ENCODE measurements around the gene ACO2.

GRCh38 chr22:41561335-41561734, 92.4 kb downstream of the ACO2 start:
- TF ChIP-seq EP300 (IDR thresholded peaks at IDR 0.05; ENCODE audit: borderline replicate concordance in 1 of 2, low read depth in 1 of 2, low read length in 1 of 2) (no peak), ELF1 (IDR thresholded peaks at IDR 0.05) (no peak), SIN3A (IDR thresholded peaks at IDR 0.05; ENCODE audit: borderline replicate concordance, low read depth, low read length) (no peak), POLR2AphosphoS5 (IDR thresholded peaks at IDR 0.05; ENCODE audit: low read depth, low read length) (no peak), MXI1 (IDR thresholded peaks at IDR 0.05; ENCODE audit: low read depth, low read length) (no peak), SMC3 (IDR thresholded peaks at IDR 0.05; ENCODE audit: low read depth, low read length) (no peak), MAX (IDR thresholded peaks at IDR 0.05; ENCODE audit: low read depth) (no peak), MEF2A (IDR thresholded peaks at IDR 0.05; ENCODE audit: borderline replicate concordance, low read depth) (no peak), USF2 (IDR thresholded peaks at IDR 0.05; ENCODE audit: borderline replicate concordance, low read depth, low read length) (no peak)
- TF ChIP-seq, protein P1, sequence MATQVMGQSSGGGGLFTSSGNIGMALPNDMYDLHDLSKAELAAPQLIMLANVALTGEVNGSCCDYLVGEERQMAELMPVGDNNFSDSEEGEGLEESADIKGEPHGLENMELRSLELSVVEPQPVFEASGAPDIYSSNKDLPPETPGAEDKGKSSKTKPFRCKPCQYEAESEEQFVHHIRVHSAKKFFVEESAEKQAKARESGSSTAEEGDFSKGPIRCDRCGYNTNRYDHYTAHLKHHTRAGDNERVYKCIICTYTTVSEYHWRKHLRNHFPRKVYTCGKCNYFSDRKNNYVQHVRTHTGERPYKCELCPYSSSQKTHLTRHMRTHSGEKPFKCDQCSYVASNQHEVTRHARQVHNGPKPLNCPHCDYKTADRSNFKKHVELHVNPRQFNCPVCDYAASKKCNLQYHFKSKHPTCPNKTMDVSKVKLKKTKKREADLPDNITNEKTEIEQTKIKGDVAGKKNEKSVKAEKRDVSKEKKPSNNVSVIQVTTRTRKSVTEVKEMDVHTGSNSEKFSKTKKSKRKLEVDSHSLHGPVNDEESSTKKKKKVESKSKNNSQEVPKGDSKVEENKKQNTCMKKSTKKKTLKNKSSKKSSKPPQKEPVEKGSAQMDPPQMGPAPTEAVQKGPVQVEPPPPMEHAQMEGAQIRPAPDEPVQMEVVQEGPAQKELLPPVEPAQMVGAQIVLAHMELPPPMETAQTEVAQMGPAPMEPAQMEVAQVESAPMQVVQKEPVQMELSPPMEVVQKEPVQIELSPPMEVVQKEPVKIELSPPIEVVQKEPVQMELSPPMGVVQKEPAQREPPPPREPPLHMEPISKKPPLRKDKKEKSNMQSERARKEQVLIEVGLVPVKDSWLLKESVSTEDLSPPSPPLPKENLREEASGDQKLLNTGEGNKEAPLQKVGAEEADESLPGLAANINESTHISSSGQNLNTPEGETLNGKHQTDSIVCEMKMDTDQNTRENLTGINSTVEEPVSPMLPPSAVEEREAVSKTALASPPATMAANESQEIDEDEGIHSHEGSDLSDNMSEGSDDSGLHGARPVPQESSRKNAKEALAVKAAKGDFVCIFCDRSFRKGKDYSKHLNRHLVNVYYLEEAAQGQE (IDR thresholded peaks at IDR 0.05; ENCODE audit: low read depth, low read length), result no peak
- TF ChIP-seq, protein P2, sequence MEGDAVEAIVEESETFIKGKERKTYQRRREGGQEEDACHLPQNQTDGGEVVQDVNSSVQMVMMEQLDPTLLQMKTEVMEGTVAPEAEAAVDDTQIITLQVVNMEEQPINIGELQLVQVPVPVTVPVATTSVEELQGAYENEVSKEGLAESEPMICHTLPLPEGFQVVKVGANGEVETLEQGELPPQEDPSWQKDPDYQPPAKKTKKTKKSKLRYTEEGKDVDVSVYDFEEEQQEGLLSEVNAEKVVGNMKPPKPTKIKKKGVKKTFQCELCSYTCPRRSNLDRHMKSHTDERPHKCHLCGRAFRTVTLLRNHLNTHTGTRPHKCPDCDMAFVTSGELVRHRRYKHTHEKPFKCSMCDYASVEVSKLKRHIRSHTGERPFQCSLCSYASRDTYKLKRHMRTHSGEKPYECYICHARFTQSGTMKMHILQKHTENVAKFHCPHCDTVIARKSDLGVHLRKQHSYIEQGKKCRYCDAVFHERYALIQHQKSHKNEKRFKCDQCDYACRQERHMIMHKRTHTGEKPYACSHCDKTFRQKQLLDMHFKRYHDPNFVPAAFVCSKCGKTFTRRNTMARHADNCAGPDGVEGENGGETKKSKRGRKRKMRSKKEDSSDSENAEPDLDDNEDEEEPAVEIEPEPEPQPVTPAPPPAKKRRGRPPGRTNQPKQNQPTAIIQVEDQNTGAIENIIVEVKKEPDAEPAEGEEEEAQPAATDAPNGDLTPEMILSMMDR (IDR thresholded peaks at IDR 0.05), result no peak
- TF ChIP-seq, protein P3, sequence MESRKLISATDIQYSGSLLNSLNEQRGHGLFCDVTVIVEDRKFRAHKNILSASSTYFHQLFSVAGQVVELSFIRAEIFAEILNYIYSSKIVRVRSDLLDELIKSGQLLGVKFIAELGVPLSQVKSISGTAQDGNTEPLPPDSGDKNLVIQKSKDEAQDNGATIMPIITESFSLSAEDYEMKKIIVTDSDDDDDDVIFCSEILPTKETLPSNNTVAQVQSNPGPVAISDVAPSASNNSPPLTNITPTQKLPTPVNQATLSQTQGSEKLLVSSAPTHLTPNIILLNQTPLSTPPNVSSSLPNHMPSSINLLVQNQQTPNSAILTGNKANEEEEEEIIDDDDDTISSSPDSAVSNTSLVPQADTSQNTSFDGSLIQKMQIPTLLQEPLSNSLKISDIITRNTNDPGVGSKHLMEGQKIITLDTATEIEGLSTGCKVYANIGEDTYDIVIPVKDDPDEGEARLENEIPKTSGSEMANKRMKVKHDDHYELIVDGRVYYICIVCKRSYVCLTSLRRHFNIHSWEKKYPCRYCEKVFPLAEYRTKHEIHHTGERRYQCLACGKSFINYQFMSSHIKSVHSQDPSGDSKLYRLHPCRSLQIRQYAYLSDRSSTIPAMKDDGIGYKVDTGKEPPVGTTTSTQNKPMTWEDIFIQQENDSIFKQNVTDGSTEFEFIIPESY (IDR thresholded peaks at IDR 0.05; ENCODE audit: borderline replicate concordance, low read depth), result no peak
